Endothelial cell of umbilical vein (primary cell): Measurements from ENCODE around the gene IL6ST. TPM values are rescaled to one million over a fixed set of nuclear protein-coding genes. Genes with fewer than 3 reads are reported as not detected.

Experiments
- BruUV-seq: library from RNA; stranded (reverse); fragments of 400-500 nt; replicated peaks from 2 replicates; lab custom pipeline; 2021; lab: Mats Ljungman, UMichigan
- CTCF ChIA-PET: fragments of 300-600, 350-600 bp; sonication (Branson Sonifier 250); formaldehyde crosslinking; loops from one replicate; lab custom pipeline; 2021; ENCODE audit warnings: antibody characterized with exemption, inconsistent platforms; lab: Charles Lee
- POLR2A ChIA-PET: fragments of 300-600, 350-600 bp; sonication (Branson Sonifier 250); formaldehyde crosslinking; loops from one replicate; lab custom pipeline; 2021; ENCODE audit warnings: antibody characterized with exemption, inconsistent platforms; lab: Charles Lee
- DNase-seq: peaks from one replicate; pipeline ENCODE4 v3.0.0-alpha.2; 2011; ENCODE audit warnings: low read depth, low spot score
- FAIRE-seq: peaks from 2 replicates; lab custom pipeline; 2011; peaks lifted over from hg19 to GRCh38; lab: Jason Lieb, UNC
- H2AFZ ChIP-seq: 2 replicates; pipeline ENCODE4 v1.6.0; 2012; ENCODE audit warnings: low read depth, low read length, control low read depth, inconsistent platforms
- H3K27ac ChIP-seq: 2 replicates; pipeline ENCODE4 v1.5.1; 2011; ENCODE audit warnings: low read depth, mild to moderate bottlenecking, control low read depth, low read length, moderate library complexity; ENCODE audit not compliant: insufficient read depth
- H3K27me3 ChIP-seq, 2 experiments: 2 replicates each; pipeline versions ENCODE4 v1.6.0 to v1.6.1; 2011; ENCODE audit warnings: low read length in 2 of 2, mixed read lengths in 1 of 2; ENCODE audit not compliant: control insufficient read depth in 2 of 2, insufficient read depth in 2 of 2
- H3K36me3 ChIP-seq, 2 experiments: 2 replicates in 1 of 2; 3 replicates in 1 of 2; pipeline ENCODE4 v1.5.1; 2011; ENCODE audit warnings: low read length in 2 of 2, mild to moderate bottlenecking in 1 of 2, moderate library complexity in 1 of 2; ENCODE audit not compliant: control insufficient read depth in 2 of 2, insufficient read depth in 2 of 2; ENCODE audit errors: extremely low read depth in 1 of 2
- H3K4me1 ChIP-seq: 3 replicates; pipeline ENCODE4 v1.5.1; 2011; ENCODE audit warnings: mild to moderate bottlenecking, low read length; ENCODE audit not compliant: control insufficient read depth, insufficient read depth; ENCODE audit errors: extremely low read depth
- H3K4me2 ChIP-seq: 2 replicates; pipeline ENCODE4 v1.6.1; 2011; ENCODE audit warnings: low read length, control low read depth, mixed read lengths; ENCODE audit not compliant: insufficient read depth
- H3K4me3 ChIP-seq, 3 experiments: fragments of 200-600 bp in 1 of 3; sonication (generic), shearing (Covaris generic) in 1 of 3; replicated peaks in 1 of 3; 2 replicates each; pipeline ENCODE4 v1.5.1; 2011 to 2016; ENCODE audit warnings: control low read depth in 3 of 3, low read length in 3 of 3, mild to moderate bottlenecking in 2 of 3, inconsistent platforms in 1 of 3, low read depth in 1 of 3, moderate library complexity in 1 of 3; ENCODE audit not compliant: insufficient read depth in 1 of 3
- H3K79me2 ChIP-seq: 2 replicates; pipeline ENCODE4 v1.6.0; 2012; ENCODE audit warnings: low read length, inconsistent platforms; ENCODE audit not compliant: control insufficient read depth, insufficient read depth
- H3K9ac ChIP-seq: replicated peaks from 2 replicates; pipeline ENCODE3; 2011; ENCODE audit warnings: low read length, control low read depth; ENCODE audit not compliant: insufficient read depth; ENCODE audit errors: extremely low read depth
- H3K9me1 ChIP-seq: replicated peaks from 3 replicates; pipeline ENCODE4 v1.6.0; 2011; ENCODE audit warnings: mild to moderate bottlenecking, low read length; ENCODE audit not compliant: control insufficient read depth, insufficient read depth; ENCODE audit errors: extremely low read depth
- H3K9me3 ChIP-seq: replicated peaks from 2 replicates; pipeline ENCODE4 v1.5.1; 2012; ENCODE audit warnings: low read length, inconsistent platforms; ENCODE audit not compliant: control insufficient read depth, insufficient read depth
- H4K20me1 ChIP-seq: replicated peaks from 2 replicates; pipeline ENCODE3; 2011; ENCODE audit warnings: mild to moderate bottlenecking, low read length; ENCODE audit not compliant: control insufficient read depth, insufficient read depth; ENCODE audit errors: extremely low read depth
- CTCF ChIP-seq, 2 donors: IDR thresholded peaks; 1 replicate in 1 of 2; 2 replicates in 1 of 2; pipeline ENCODE4 v1.5.1; 2011; ENCODE audit warnings: low read length in 2 of 2, mild to moderate bottlenecking in 2 of 2, moderate library complexity in 2 of 2, control low read depth in 1 of 2, inconsistent platforms in 1 of 2, low read depth in 1 of 2; ENCODE audit not compliant: insufficient read depth in 1 of 2; ENCODE audit errors: extremely low read depth in 1 of 2
- EZH2 ChIP-seq: IDR thresholded peaks from 2 replicates; pipeline ENCODE4 v1.6.1; 2012; ENCODE audit warnings: borderline replicate concordance, low read depth, mild to moderate bottlenecking, moderate library complexity, low read length, inconsistent platforms; ENCODE audit not compliant: severe bottlenecking
- FOS ChIP-seq: IDR thresholded peaks from 2 replicates; pipeline ENCODE4 v1.6.1; 2011; ENCODE audit warnings: mild to moderate bottlenecking, low read length, moderate library complexity, borderline replicate concordance; ENCODE audit not compliant: insufficient read depth
- GATA2 ChIP-seq: IDR thresholded peaks from 2 replicates; pipeline ENCODE4 v1.7.0; 2011; ENCODE audit warnings: low read depth, mild to moderate bottlenecking, moderate library complexity, mixed read lengths, low read length; ENCODE audit not compliant: insufficient read length, insufficient read depth
- JUN ChIP-seq: IDR thresholded peaks from 2 replicates; pipeline ENCODE4 v1.6.1; 2011; ENCODE audit warnings: borderline replicate concordance, low read depth; ENCODE audit not compliant: insufficient read length, insufficient read depth
- MAX ChIP-seq: IDR thresholded peaks from 2 replicates; pipeline ENCODE4 v1.6.1; 2011; ENCODE audit not compliant: insufficient read depth, insufficient read length
- MYC ChIP-seq: IDR thresholded peaks from one replicate; pipeline ENCODE4 v1.6.1; 2011; ENCODE audit warnings: mild to moderate bottlenecking, low read depth, low read length
- POLR2A ChIP-seq: IDR thresholded peaks from 2 replicates; pipeline ENCODE4 v1.6.1; 2012; ENCODE audit warnings: low read depth, mild to moderate bottlenecking, control low read depth, low read length
- POLR2AphosphoS5 ChIP-seq: IDR thresholded peaks from 2 replicates; pipeline ENCODE4 v1.6.1; 2012; ENCODE audit warnings: low read depth, mild to moderate bottlenecking, control low read depth, low read length, moderate library complexity; ENCODE audit not compliant: insufficient read depth
- dilution Hi-C: fragments of 300-500 bp; cut with MboI; formaldehyde crosslinking; loops from one replicate; pipeline ENCODE4 v1.15.0; 2019; ENCODE audit warnings: low sequenced_read_pairs; ENCODE audit not compliant: extremely low pct_ligation_motif_present
- intact Hi-C: fragments of 100-400 bp; cut with micrococcal nuclease; formaldehyde crosslinking; loops from one replicate; pipeline ENCODE4 v1.10.0; 2022
- polyA plus RNA-seq, 4 experiments: library from polyadenylated mRNA; depleted of rRNA in 3 of 4; stranded (reverse) in 3 of 4; unstranded in 1 of 4; fragments of >200 nt; gene quantifications; 2 replicates each; pipeline versions ENCODE4 v1.2.1 to v1.2.3, GENCODE V29; 2011 to 2012; ENCODE audit warnings: missing spikeins in 1 of 4
- total RNA-seq: library from RNA; stranded (reverse); gene quantifications from 2 replicates; pipeline ENCODE4 v1.2.3, GENCODE V29; 2021

Gene IL6ST
- total and polyA plus RNA-seq, 2 donors (not counting 3 experiments of a cell fraction or from before 2014, with no cell fraction given) = 135 to 345 TPM

- Histone ChIP-seq H3K4me3 (no peak overlapping the region), H3K27ac (no peak overlapping the region), H3K9me1 (no peaks in the 10 kb centered on the region), H3K9me3 (no peaks in the 10 kb centered on the region), H3K9ac (no peak overlapping the region), H4K20me1 (no peaks in the 10 kb centered on the region), H3K36me3 (no peaks in the 10 kb centered on the region), H2AFZ (no peak overlapping the region), H3K79me2 (no peaks in the 10 kb centered on the region), H3K4me1 (peaks cover 16% of the 10 kb centered on the region), H3K4me2 (no peak overlapping the region), H3K27me3 (no peaks in the 10 kb centered on the region)
- ChIA-PET POLR2A (no interaction called here), CTCF (interaction anchor here (1.0 kb wide), 1 partner anchor 23 kb away, joined by 3 read pairs; no protein-coding TSS in a partner anchor)
- no peak for TF ChIP-seq GATA2
- TF ChIP-seq FOS = no peak
- no peak for TF ChIP-seq POLR2A
- no peak for TF ChIP-seq CTCF (IDR thresholded peaks at IDR 0.05; ENCODE audit: extremely low read depth in 1 of 2, insufficient read depth in 1 of 2, low read depth in 1 of 2, low read length in 2 of 2)
- no peak for TF ChIP-seq MAX
- TF ChIP-seq EZH2 = no peak
- no peak for TF ChIP-seq MYC
- no peak for TF ChIP-seq JUN
- no peak for TF ChIP-seq POLR2AphosphoS5
- DNase-seq (no peak), FAIRE-seq (no peak)
- dilution Hi-C loops (no loop called here), intact Hi-C loops (no loop called here)
- BruUV-seq = no TSS peak
Observed at GRCh38 chr5:56010431-56010830, 15.7 kb upstream of the IL6ST start.
